ENCODE measurements around the gene SLC16A10.

The SLC16A10 gene

DNA sequence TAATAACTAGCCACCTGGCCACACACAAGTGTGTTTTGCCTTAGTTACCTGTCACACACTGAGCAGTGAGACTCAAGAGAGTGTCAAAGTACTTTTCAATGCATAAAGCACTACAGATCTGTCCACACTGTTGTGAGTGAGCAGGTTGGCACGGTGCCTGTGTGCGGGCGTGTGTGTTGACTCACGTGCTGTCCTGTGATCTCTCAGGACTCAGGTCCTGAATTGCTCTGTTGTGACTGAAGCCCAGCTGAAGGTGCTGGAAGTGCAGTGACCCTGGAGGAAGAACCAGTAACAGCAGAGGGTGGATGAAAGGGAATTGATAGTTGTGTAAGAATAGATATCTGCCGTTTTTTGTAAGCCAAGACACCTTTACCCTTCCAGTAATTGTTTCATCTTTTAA is 18.3 kb downstream of the SLC16A10 start:
- DNase-seq (ENCODE audit: extremely low read depth, insufficient read length), result no peak
- TF ChIP-seq, protein P1, sequence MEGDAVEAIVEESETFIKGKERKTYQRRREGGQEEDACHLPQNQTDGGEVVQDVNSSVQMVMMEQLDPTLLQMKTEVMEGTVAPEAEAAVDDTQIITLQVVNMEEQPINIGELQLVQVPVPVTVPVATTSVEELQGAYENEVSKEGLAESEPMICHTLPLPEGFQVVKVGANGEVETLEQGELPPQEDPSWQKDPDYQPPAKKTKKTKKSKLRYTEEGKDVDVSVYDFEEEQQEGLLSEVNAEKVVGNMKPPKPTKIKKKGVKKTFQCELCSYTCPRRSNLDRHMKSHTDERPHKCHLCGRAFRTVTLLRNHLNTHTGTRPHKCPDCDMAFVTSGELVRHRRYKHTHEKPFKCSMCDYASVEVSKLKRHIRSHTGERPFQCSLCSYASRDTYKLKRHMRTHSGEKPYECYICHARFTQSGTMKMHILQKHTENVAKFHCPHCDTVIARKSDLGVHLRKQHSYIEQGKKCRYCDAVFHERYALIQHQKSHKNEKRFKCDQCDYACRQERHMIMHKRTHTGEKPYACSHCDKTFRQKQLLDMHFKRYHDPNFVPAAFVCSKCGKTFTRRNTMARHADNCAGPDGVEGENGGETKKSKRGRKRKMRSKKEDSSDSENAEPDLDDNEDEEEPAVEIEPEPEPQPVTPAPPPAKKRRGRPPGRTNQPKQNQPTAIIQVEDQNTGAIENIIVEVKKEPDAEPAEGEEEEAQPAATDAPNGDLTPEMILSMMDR (IDR thresholded peaks at IDR 0.05; ENCODE audit: insufficient read depth, low read length, poor library complexity, severe bottlenecking), result no peak
- no peaks in the 10 kb centered on the region for H3K36me3 ChIP-seq (ENCODE audit: control insufficient read depth, insufficient read depth, low read length)
- no peak overlapping the region for H3K4me3 ChIP-seq (replicated peaks; ENCODE audit: low read depth, low read length)
- H3K27me3 ChIP-seq (replicated peaks; ENCODE audit: control insufficient read depth, insufficient read depth, low read length), result no peaks in the 10 kb centered on the region

DNA sequence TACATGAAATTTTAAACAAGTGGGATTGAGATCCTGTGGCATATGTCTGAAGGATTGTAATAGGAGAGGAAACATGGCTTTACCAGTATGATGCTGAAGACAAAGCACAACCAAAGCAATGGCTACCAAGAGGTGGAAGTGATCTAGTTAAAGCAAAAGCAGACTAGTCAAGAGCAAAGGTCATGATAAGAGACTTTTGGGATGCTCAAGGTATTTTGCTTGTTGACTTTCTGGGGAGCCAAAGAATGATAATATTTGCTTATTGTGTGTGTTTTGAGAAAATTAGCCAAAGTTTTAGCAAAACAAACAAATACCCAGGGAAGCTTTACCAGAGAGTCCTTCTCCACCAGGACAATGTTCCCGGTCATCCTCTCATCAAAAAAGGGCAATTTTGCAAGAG is 20.3 kb downstream of the SLC16A10 start:
- Histone ChIP-seq H3K27me3 (replicated peaks; ENCODE audit: control insufficient read depth, insufficient read depth, low read length) (no peaks in the 10 kb centered on the region), H3K4me3 (replicated peaks; ENCODE audit: low read depth, low read length) (no peak overlapping the region), H3K36me3 (ENCODE audit: control insufficient read depth, insufficient read depth, low read length) (no peaks in the 10 kb centered on the region)
- DNase-seq (ENCODE audit: extremely low read depth, insufficient read length), result no peak
- TF ChIP-seq, protein P1 (IDR thresholded peaks at IDR 0.05; ENCODE audit: insufficient read depth, low read length, poor library complexity, severe bottlenecking), result no peak

DNA sequence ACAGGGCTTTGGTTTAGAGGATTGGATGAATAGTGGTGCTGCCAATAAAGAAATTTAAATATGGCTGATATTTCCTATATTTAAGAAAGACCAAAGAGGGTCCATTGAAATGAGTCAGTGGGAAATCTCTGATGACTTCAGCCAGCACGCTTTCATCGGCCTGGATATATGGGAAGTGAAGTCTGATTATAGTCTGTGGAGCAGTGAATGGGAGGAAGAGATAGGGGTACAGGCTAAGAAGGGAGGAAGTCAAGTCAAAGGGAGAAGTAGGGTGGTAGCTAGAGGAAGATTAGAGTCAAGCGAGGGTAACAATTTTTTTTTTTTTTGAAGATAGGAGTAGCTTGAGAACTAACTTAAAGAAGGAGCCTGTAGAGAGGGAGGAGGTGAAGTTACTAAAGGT is 22.7 kb downstream of the SLC16A10 start:
- Histone ChIP-seq H3K4me3 (replicated peaks; ENCODE audit: low read depth, low read length) (no peak overlapping the region), H3K36me3 (ENCODE audit: control insufficient read depth, insufficient read depth, low read length) (no peaks in the 10 kb centered on the region), H3K27me3 (replicated peaks; ENCODE audit: control insufficient read depth, insufficient read depth, low read length) (no peaks in the 10 kb centered on the region)
- DNase-seq (ENCODE audit: extremely low read depth, insufficient read length), result no peak
- TF ChIP-seq, protein P1 (IDR thresholded peaks at IDR 0.05; ENCODE audit: insufficient read depth, low read length, poor library complexity, severe bottlenecking), result no peak

DNA sequence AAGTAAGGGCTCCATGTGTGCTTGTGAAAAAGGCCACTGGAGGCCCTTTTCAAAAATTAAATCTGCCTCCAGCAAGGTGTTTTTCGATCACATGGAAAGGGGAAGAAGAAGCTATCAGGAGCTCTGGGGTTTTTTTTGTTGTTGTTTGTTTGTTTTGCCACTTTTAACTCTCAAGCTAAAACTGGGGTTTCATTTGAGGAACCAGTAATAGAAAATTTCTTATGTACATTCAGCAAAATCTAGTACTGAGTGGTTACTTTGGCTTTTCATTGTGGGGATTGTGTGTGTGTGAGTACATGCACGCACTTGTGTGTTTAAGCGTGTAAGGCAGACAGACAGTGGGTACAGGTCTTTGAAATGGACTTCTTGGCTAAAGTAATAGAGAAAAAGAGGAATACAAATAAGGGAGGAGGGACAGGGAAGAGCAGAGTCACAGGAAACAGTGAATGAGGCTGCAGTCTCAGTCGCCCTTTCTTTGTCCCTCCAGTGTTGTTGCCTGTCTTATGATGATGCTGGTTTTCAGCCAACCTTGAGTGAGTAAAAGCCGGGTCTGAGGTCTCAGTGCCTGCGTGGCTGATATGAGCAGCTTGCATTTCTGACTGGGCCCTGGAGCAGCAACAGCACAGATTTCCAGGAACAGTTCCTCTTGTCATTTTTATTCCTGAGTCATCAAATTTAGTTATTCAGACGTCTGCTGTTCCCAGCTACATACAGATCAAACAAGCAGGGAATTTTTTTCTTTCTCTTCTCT is 26.2 kb downstream of the SLC16A10 start:
- DNase-seq (ENCODE audit: extremely low read depth, insufficient read length), result no peak
- Histone ChIP-seq H3K36me3 (ENCODE audit: control insufficient read depth, insufficient read depth, low read length) (no peaks in the 10 kb centered on the region), H3K27me3 (replicated peaks; ENCODE audit: control insufficient read depth, insufficient read depth, low read length) (no peaks in the 10 kb centered on the region), H3K4me3 (replicated peaks; ENCODE audit: low read depth, low read length) (no peak overlapping the region)
- TF ChIP-seq, protein P1 (IDR thresholded peaks at IDR 0.05; ENCODE audit: insufficient read depth, low read length, poor library complexity, severe bottlenecking), result no peak

DNA sequence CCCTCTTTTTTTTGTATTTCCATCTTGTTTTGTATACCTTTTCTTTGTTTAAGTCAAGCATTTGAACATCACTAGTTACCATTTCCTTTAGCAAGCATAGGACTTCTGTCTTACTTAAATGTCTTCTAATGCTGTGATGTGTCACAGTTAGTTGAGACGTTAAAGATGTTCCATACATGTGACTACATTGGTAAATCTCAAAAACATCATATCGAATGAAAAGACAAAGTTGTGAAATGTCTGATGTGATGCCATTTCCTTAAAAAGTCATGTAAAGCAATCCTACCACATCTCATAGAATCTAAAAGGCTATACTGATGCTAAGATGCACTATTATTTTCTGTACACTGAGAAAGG is 26.8 kb downstream of the SLC16A10 start:
- TF ChIP-seq, protein P1 (IDR thresholded peaks at IDR 0.05; ENCODE audit: insufficient read depth, low read length, poor library complexity, severe bottlenecking), result no peak
- H3K27me3 ChIP-seq (replicated peaks; ENCODE audit: control insufficient read depth, insufficient read depth, low read length), result no peaks in the 10 kb centered on the region
- H3K36me3 ChIP-seq (ENCODE audit: control insufficient read depth, insufficient read depth, low read length), result no peaks in the 10 kb centered on the region
- no peak for DNase-seq (ENCODE audit: extremely low read depth, insufficient read length)
- no peak overlapping the region for H3K4me3 ChIP-seq (replicated peaks; ENCODE audit: low read depth, low read length)

DNA sequence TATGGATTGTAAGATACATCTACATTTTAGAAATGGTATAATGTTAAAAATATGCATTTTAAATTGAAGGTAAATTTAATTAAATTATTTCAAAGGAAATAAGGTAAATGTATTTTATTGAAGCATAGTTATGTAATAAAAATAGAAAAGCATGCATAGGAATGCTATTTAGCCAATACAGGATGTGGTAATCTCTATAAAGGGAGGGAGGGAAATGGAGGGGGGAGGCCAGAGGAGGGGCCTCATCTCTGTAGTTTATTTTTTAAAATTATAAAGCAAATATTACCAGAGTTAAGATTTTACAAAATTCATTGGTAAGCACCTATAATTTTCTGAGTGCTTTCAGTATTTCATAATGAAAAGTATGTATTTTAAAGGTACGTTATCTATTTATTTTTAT is 27.2 kb downstream of the SLC16A10 start:
- Histone ChIP-seq H3K27me3 (replicated peaks; ENCODE audit: control insufficient read depth, insufficient read depth, low read length) (no peaks in the 10 kb centered on the region), H3K4me3 (replicated peaks; ENCODE audit: low read depth, low read length) (no peak overlapping the region), H3K36me3 (ENCODE audit: control insufficient read depth, insufficient read depth, low read length) (no peaks in the 10 kb centered on the region)
- no peak for DNase-seq (ENCODE audit: extremely low read depth, insufficient read length)
- TF ChIP-seq, protein P1 (IDR thresholded peaks at IDR 0.05; ENCODE audit: insufficient read depth, low read length, poor library complexity, severe bottlenecking), result no peak

Data from GM06990 (cell line).